Measurements from ENCODE around the gene GALNT5. TPM values are rescaled to one million over a fixed set of nuclear protein-coding genes. Genes with fewer than 3 reads are reported as not detected.
"Not testable (repeated sequence)": the region's sequence is repeated elsewhere in the genome, so short reads cannot be mapped to it uniquely, and the experiment has no call there.

Gene GALNT5
- total RNA-seq, 1 donor, result under 0.01 TPM

DNA sequence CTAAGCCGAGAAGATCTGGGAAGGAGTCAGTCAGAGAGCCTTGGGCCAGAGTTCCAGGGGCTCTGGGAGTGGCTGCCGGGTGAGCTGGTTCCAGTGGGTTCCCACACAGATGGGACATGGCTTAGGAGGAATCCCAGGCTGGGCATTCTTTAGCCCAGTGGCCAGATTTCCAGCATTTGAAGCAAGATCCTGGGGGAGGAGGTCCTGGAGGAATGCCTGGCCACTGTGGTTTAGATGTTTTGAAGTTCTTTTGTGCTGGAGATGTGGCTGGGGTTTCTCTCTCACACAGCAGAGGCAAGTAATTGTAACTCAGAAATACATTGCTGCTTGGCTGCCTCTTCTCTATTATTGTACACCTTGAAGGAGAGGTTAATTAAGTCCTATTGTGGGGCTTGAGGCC, 83.9 kb downstream of the GALNT5 start:
- not testable (repeated sequence) for H3K27me3 ChIP-seq (ENCODE audit: insufficient read depth, low read length); H3K4me1 ChIP-seq (ENCODE audit: insufficient read depth, low read length)

DNA sequence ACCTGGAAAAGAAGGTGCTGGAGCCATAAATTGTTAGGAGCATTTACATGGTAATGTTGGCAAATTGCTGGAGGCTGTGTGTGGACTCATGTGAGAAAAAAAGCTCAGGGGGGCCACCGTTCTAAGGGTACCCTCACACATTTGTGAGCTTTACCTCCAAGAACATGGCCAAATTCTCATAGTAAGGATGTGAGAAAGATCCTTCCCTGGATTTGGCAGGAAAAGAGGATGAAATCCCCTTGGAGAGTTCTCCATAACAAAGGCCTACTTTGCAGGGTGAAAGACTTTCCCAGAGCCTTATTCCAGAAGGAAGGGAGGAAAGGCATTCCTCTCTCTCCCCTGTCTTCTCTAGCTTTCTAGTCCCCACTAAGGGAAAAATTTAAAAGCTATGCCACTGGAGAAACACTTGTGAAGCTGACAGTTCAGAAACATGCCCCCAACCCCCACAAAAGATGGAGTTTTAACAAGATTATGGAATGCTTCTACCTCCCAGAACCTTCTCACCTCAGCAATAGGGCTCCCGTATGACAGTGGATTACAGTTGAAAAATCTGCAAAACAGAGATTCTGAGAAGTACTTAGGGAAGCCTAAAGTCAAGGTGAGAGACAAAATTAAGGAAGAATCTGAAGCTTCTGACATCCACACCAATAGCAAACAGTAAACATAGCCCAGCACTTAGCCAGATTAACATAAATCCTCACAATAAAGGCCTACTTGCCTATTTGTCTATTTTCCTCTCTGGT, 88.3 kb downstream of the GALNT5 start:
- Histone ChIP-seq H3K4me1 (ENCODE audit: insufficient read depth, low read length) (no peaks in the 10 kb centered on the region), H3K9me3 (ENCODE audit: low read depth, low read length) (peaks cover 7% of the 10 kb centered on the region), H3K27me3 (ENCODE audit: insufficient read depth, low read length) (no peaks in the 10 kb centered on the region), H3K4me3 (ENCODE audit: low read length) (no peak overlapping the region)

More for the DNA sequence above, 83.9 kb downstream of the GALNT5 start:
- H3K4me3 ChIP-seq (ENCODE audit: low read length); H3K9me3 ChIP-seq (ENCODE audit: low read depth, low read length): not testable (repeated sequence)

DNA sequence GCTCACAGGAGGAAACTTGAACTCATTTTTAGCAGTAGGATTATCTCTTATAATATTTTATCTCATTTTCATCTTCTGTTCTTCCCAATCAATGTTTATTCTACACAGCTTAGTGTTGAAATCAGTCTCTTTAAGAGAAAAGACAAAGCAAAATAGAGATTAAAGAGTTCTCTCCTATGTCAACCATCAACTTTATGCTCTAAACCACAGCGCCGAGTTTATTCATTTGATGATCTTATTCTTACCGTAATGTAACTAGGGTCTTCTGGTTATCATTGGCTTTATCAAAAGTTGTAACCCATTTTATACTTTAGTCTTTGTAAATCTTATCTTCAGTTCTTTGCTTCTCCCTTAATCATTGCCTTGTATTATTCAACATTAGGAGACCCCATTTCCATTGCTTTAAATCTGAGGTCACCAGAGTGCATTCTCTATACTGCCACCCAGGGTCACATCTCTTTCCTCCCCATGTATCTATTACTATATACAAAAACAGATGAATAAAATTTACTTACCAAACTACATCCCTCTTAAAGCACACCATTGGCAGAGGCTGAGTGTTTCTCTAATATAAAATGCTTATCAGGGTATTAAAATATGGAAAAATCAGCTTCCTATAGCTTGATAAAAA, 90.9 kb downstream of the GALNT5 start:
- Histone ChIP-seq H3K9me3 (ENCODE audit: low read depth, low read length) (peaks cover 7% of the 10 kb centered on the region), H3K4me1 (ENCODE audit: insufficient read depth, low read length) (no peaks in the 10 kb centered on the region), H3K27me3 (ENCODE audit: insufficient read depth, low read length) (no peaks in the 10 kb centered on the region), H3K4me3 (ENCODE audit: low read length) (no peak overlapping the region)

DNA sequence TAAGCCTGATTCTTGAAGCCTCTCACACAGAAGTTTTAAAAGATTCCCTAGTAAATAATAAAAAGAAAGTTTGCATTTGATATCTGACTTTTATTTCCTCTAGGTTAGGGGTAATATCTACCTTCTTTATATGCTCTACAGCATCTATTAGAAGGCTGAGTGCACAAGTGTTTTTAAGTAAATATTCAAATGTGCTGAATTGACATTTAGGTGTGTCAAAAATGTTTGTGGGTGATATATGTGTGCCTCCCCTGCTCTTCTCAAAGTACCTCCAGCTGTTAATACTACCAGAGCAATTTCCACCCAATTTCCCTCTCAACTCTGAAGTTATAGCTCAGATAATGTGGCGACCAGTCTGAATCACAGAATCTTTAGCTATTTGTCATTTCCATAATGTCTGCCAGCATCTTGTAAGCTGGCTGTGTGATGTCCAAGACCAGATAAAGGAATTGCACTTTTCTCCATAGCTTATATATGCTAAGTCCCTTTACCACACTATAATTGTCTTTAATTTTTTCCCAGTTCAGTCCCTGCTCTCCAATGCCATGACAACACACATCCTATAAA, 92.5 kb downstream of the GALNT5 start:
- Histone ChIP-seq H3K27me3 (ENCODE audit: insufficient read depth, low read length) (no peaks in the 10 kb centered on the region), H3K4me3 (ENCODE audit: low read length) (no peak overlapping the region), H3K9me3 (ENCODE audit: low read depth, low read length) (no peaks in the 10 kb centered on the region)

DNA sequence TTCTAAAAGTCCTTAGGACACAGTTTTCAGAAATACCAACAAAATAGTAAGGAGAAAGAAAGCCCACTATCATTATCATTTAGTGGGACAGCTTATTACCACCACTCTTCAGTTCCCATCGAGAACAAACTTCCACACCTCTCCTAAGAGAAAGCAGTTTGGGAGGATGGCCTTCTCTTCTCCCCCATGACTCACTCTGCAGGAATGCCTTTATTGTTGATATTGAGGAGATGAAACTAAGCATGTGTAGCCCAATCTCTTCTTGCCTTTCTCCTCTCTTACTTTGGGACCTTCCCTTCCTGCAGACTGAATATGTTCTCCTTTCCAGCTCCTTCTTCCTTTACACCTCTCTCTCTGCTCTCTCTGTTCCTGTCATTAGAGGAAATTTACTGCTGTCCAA, 98.1 kb downstream of the GALNT5 start:
- Histone ChIP-seq H3K9me3 (ENCODE audit: low read depth, low read length) (no peaks in the 10 kb centered on the region), H3K27me3 (ENCODE audit: insufficient read depth, low read length) (no peaks in the 10 kb centered on the region), H3K4me3 (ENCODE audit: low read length) (no peak overlapping the region), H3K4me1 (ENCODE audit: insufficient read depth, low read length) (no peaks in the 10 kb centered on the region)

More for the DNA sequence above, 92.5 kb downstream of the GALNT5 start:
- no peaks in the 10 kb centered on the region for H3K4me1 ChIP-seq (ENCODE audit: insufficient read depth, low read length)

DNA sequence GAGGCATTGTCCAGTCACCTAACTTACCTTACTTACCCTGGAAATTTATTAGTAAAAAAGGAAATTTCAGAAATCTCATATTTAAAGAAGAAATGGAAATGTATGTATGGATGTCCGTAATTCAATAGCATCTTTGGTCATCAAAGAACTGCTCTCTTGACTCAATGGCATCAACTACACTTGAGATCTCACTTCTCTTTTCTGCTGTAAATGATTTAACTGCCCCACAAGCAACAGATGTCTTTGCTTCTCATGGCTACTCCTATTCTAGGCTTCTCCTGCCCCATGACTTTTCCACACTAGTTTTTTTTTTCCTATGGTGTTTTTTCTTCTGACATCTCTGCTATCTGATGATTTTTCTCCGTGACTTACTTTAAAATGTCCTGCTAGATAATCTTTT, 102.1 kb downstream of the GALNT5 start:
- no peaks in the 10 kb centered on the region for H3K27me3 ChIP-seq (ENCODE audit: insufficient read depth, low read length)
- H3K9me3 ChIP-seq (ENCODE audit: low read depth, low read length), result peaks cover 11% of the 10 kb centered on the region
- no peak overlapping the region for H3K4me3 ChIP-seq (ENCODE audit: low read length)
- H3K4me1 ChIP-seq (ENCODE audit: insufficient read depth, low read length), result peaks cover 4% of the 10 kb centered on the region

DNA sequence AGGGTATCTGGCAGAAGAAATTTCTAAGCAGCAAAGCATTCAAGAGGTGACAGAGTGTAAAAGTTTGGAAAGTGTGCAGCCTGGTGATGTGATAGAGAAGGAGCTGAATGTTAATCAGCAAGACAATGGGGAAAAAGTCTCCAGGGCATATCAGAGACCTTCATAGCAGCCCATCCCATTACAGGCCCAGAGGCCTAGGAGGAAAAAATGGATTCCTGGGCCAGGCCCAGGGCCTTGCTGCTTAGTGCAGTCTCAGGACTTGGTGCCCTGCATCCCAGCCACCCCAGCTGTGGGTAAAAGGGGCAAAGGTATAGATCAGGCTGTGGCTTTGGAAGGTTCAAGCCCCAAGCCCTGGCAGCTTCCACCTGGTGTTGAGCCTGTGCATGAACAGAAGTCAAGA, 104.0 kb downstream of the GALNT5 start:
- no peaks in the 10 kb centered on the region for H3K27me3 ChIP-seq (ENCODE audit: insufficient read depth, low read length)
- H3K4me1 ChIP-seq (ENCODE audit: insufficient read depth, low read length), result peaks cover 4% of the 10 kb centered on the region
- peaks cover 11% of the 10 kb centered on the region for H3K9me3 ChIP-seq (ENCODE audit: low read depth, low read length)
- no peak overlapping the region for H3K4me3 ChIP-seq (ENCODE audit: low read length)

DNA sequence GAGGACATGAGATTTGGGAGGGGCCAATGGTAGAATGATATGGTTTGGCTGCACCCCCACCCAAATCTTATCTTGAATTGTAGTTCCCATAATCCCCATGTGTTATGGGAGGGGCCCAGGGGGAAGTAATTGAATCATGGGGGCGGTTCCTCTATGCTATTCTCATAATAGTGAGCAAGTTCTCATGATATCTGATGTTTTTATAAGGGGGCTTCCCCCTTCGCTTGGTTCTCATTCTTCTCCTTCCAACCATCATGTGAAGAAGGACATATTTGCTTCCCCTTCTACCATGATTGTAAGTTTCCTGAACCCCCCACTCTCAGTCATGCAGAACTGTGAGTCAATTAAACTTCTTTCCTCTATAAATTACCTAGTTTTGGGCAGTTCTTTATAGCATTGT, 105.1 kb downstream of the GALNT5 start:
- Histone ChIP-seq H3K4me3 (ENCODE audit: low read length) (no peak overlapping the region), H3K9me3 (ENCODE audit: low read depth, low read length) (peaks cover 11% of the 10 kb centered on the region), H3K4me1 (ENCODE audit: insufficient read depth, low read length) (peaks cover 4% of the 10 kb centered on the region), H3K27me3 (ENCODE audit: insufficient read depth, low read length) (no peaks in the 10 kb centered on the region)

DNA sequence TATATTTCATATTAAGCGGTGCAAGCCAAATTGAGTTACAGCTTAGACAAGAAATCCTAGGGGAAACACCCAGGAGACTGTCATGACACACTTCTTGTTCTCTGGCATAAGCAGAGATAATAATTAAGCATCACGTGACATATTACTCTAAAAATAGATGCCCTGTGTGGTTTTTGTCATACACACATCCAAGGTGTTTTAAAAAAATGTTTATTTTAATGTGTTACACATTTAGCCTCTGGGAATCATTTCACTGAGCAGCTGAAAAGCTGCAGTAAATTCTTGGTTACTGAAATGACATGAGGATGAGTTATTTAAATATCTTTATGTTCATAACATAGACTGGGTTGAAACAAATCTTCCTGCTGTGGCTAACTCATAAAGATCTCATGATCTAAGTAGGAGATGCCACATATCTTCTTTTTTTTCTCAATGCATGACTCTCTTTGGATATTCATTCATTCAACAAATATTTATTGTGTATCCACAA, 106.2 kb downstream of the GALNT5 start:
- H3K4me3 ChIP-seq (ENCODE audit: low read length), result no peak overlapping the region
- H3K4me1 ChIP-seq (ENCODE audit: insufficient read depth, low read length), result peaks cover 4% of the 10 kb centered on the region

More for the DNA sequence above, 106.2 kb downstream of the GALNT5 start:
- no peaks in the 10 kb centered on the region for H3K27me3 ChIP-seq (ENCODE audit: insufficient read depth, low read length)
- H3K9me3 ChIP-seq (ENCODE audit: low read depth, low read length), result peaks cover 11% of the 10 kb centered on the region

Other genes with a start within 250 kb of the GALNT5 start
- gene ERMN, start 68.1 kb downstream of the GALNT5 start, total RNA-seq, result 25.1 TPM
- gene CYTIP, start 186.4 kb downstream of the GALNT5 start, total RNA-seq, result 766 TPM

Data from mononuclear cell (primary cell).